CD4-positive, alpha-beta T cell treated with Interferon gamma for 1 hour (primary cell): Measurements from ENCODE around the gene NDFIP2.
"Not testable (repeated sequence)": the region's sequence is repeated elsewhere in the genome, so short reads cannot be mapped to it uniquely, and the experiment has no call there.

Experiments used
- DNase-seq: peaks from one replicate; pipeline ENCODE4 v3.0.0-alpha.2; 2020

The NDFIP2 gene

DNA sequence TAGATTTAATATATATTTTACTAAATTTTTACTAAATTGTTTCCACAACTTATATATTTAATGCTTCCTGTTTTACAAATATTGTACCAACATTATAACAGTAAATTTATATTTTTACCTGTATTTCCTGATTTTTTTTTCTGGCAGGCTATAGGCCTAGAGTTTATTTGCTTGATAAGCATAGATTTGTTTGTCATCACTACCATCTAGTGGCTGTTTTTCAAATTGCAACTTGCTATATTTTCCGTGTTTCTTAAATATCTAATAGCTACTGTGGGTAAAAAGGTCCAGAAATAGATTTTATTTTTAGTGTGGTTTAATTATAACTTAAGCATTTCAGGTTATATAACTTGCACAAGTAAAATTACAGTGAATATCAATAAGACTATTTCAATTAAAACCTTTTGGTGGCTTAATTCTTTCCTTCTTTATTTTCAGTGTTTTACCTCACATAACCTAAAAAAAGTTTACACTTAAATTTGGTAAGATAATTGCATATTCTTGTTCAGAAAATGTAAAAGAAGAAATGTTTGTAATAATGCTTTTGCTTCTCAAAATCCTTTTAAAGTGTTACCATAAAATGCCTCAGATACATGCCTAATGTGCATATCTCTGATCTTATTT, 60.6 kb downstream of the NDFIP2 start:
- DNase-seq, result no peak

GRCh38 chr13:79543883-79544282, 62.9 kb downstream of the NDFIP2 start:
- no peak for DNase-seq

DNA sequence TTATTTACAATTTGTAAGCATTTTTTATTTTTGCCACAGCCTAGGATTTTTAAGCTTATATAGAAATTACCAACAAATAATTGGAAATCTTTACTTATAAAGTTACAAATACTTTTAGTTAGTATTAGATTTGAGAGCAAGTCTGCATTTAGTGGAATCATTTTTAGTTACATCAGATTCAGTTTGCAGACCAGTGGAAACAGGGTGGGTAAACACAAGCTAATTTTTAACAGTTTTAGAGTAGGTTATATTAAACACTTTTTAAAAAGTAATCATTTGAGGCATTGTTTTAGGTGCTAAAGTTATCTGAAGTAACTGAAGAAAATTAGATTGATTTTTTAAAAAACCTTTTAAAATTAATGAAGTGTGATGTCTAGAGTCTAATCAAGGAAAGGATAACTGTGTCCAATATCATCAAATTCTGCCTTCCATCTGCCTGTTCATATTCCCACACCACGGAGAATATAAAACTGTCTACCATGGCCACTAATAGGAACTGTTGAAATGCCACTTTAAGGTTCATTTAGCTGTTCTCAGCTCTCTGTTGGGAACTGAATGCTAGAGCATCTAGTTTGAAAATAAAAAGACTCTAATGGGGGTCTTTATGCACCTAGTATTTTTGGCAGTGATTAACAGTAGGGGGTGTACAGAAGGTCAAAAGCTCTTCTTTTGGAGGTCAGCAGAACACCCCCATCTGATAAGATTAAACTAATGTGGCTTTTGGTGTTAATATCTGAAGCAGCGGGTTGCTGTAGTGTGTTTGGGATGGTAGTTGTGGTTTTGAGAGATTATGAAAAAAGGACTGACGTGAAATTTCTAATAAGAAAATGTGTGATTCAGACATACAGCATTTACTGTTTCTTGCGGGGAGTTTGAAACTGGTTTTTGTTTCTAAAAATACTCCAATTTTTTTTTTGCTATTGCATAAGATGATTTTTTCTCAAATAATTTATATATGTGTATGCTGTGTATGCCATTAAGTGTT, 66.5 kb downstream of the NDFIP2 start:
- no peak for DNase-seq

- DNase-seq, result no peak
These were observed 67.9 kb downstream of the NDFIP2 start for GRCh38 chr13:79548902-79549301.

GRCh38 chr13:79549355-79550106, 68.6 kb downstream of the NDFIP2 start:
- DNase-seq, result no peak

GRCh38 chr13:79557666-79558065, 76.7 kb downstream of the NDFIP2 start:
- DNase-seq, result no peak

DNA sequence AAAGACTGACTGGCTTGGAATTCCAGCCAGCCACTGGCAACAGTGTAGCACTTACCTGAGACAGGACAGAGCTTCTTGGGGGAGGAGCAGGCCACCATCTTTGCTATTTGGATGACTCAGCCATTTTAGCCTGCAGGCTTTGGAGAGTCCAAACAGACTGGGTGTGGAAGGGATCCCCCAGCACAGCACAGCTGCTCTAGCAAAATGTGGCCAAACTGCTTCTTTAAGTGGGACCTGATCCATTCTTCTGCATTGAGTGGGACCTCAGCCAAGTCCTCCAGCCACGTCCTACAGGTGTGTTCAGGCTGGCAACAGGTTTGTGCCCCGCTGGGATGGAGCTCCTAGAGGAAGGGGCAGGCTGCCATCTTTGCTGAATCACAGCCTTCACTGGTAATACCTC, 80.0 kb downstream of the NDFIP2 start:
- DNase-seq, result no peak

- no peak for DNase-seq
These were observed 81.6 kb downstream of the NDFIP2 start for GRCh38 chr13:79562557-79562956.

DNA sequence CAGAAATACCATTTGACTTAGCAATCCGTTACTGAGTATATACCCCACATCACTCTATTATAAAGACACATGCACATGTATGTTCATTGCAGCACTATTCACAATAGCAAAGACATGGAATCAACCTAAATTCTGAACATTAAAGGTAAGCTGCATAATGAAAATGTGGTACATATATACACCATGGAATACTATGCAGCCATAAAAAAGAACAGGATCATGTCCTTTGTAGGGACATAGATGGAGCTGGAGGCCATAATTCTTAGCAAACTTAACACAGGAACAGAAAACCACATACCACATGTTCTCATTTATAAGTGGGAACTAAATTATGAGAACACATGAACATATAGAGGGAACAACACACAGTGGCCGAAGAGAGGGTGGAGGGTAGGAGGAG, 85.2 kb downstream of the NDFIP2 start:
- DNase-seq, result no peak

- DNase-seq, result no peak
These were observed 90.2 kb downstream of the NDFIP2 start for GRCh38 chr13:79571147-79571546.

DNA sequence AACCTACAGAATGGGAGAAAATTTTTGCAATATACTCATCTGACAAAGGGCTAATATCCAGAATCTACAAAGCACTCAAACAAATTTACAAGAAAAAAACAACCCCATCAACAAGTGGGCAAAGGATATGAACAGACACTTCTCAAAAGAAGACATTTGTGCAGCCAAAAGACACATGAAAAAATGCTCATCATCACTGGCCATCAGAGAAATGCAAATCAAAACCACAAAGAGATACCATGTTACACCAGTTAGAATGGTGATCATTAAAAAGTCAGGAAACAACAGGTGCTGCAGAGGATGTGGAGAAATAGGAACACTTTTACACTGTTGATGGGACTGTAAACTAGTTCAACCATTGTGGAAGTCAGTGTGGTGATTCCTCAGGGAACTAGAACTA, 92.9 kb downstream of the NDFIP2 start:
- DNase-seq, result not testable (repeated sequence)

DNA sequence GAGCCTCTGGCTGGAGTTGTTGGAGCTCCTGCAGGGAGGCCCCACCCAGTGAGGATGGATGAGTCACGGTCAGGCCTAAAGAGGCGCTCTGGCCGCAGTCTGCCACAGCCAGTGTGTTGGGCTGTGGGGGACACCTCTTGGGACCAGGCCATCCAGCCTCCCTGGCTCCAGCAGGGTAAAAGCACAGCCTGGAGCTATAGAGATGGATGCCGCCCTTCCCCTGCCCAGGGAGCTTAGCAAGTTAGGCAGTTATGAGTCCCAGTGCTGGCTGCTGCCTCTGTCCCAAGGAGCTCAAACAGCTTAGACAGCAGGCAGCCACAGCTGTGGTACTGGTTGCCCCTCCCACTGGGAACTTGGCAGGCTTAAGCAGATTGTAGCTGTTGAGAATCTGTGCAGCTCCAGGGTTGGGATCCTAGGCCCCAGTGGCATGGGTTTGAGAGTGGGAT, 100.9 kb downstream of the NDFIP2 start:
- DNase-seq, result no peak

- DNase-seq, result no peak
These were observed 101.9 kb downstream of the NDFIP2 start for GRCh38 chr13:79582896-79583295.

- no peak for DNase-seq
These were observed 104.1 kb downstream of the NDFIP2 start for GRCh38 chr13:79585033-79585432.

GRCh38 chr13:79589603-79590393, 108.8 kb downstream of the NDFIP2 start:
- no peak for DNase-seq

DNA sequence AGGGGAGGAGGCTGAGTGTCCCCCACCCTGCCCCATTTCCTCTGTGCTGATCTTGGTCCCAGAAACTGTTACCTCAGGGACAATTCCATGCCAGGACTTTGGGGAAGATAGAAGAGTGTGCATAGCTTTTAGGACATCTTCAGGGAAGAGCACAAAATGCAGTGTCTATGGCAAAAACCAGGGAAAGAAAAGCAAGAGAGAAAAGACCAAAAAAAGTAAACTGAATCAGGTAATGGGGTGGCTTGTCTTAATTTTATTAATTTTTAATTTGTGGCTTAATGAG, 109.4 kb downstream of the NDFIP2 start:
- no peak for DNase-seq

GRCh38 chr13:79591493-79591892, 110.5 kb downstream of the NDFIP2 start:
- DNase-seq, result no peak

GRCh38 chr13:79593121-79593520, 112.2 kb downstream of the NDFIP2 start:
- DNase-seq, result no peak

DNA sequence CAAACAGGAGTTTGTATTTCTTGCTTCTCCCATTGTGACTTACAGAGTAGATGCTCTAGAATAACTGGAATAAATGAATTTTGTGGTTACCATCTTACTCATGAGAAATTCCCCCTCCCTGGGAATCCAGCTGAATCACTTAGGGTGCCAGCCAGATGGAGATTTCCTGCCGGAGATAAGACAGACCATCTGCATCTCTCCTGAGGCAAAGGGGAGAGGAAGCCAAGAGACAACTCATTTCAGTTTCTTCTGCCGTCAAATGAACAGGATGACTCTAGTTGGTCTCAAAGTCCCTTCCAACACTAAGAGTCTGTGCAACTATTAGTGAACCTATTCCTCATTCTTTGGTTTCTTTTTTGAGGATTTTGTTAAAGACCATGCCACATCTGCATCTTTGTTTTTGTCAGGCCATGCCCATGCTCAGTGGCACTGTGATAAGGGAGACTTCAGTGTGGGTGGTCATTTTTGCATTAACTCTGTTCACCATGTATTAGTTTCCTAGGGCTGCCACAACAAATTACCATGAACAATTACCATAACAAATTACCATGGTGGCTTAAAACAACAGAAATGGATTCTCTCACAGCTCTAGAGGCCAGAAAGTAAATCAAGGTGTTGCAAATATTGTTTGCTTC, 112.8 kb downstream of the NDFIP2 start:
- DNase-seq, result no peak

DNA sequence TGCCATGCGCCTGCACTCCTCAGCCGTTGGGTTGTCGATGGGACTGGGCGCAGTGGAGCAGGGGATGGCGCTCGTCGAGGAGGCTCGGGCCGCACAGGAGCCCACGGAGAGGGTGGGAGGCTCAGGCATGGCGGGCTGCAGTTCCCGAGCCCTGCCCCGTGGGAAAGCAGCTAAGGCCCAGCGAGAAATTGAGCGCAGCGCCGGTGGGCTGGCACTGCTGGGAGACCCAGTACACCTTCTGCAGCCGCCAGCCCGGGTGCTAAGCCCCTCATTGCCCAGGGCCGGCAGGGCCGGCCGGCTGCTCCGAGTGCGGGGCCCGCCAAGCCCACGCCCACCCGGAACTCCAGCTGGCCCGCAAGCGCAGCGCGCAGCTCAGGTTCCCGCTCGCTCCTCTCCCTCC, 119.2 kb downstream of the NDFIP2 start:
- DNase-seq, result not testable (repeated sequence)

DNA sequence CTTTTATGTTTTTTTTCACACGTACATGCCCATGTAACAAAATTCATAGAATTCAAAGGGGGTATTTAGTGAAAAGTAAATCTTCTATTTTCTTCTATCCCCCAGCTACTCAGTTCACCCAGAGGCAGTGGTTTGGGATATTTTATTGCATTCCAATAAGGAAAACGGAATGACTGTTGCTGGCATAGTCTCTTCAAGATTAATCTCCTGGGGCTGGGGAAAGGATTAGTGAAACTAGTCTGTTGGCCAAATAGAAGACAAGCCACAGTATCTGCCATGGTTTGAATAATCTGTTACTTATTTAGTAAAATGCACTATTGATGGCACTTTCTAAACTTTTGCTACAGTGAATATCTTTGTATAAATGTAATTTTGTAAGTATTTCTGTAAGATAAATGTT, 122.0 kb downstream of the NDFIP2 start:
- DNase-seq, result no peak

DNA sequence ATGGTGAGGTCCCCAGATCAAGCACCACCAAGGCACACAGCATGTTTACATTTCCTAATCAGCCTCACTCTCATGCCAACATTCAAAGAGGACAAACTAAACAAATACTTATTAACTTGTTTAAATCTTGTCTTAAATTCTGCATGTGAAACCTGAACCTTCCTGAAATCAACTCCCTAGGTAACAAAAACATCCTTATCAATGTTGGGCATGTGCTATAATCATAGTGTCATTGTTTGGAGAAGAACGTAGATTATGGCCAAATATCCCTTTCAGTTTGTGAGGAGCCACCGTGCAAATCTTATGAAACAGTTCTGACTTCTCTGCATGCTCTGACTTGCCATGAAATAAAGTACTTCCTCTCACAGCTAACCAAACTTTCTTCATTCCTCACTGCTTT, 123.8 kb downstream of the NDFIP2 start:
- no peak for DNase-seq
